ENCODE measurements around the gene SELENOF.

GRCh38 chr1:86887479-86888162 is 26.3 kb downstream of the SELENOF start:
- no peak for TF ChIP-seq POLR2A (IDR thresholded peaks at IDR 0.05)
- TF ChIP-seq, protein P1, sequence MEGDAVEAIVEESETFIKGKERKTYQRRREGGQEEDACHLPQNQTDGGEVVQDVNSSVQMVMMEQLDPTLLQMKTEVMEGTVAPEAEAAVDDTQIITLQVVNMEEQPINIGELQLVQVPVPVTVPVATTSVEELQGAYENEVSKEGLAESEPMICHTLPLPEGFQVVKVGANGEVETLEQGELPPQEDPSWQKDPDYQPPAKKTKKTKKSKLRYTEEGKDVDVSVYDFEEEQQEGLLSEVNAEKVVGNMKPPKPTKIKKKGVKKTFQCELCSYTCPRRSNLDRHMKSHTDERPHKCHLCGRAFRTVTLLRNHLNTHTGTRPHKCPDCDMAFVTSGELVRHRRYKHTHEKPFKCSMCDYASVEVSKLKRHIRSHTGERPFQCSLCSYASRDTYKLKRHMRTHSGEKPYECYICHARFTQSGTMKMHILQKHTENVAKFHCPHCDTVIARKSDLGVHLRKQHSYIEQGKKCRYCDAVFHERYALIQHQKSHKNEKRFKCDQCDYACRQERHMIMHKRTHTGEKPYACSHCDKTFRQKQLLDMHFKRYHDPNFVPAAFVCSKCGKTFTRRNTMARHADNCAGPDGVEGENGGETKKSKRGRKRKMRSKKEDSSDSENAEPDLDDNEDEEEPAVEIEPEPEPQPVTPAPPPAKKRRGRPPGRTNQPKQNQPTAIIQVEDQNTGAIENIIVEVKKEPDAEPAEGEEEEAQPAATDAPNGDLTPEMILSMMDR (IDR thresholded peaks at IDR 0.05): no peak

All from esophagus squamous epithelium (tissue), 4 donors.